Astrocyte of the cerebellum (primary cell): ENCODE results near the gene AMN.

Experiments used
- DNase-seq: peaks from one replicate; pipeline ENCODE4 v3.0.0-alpha.2; 2011; ENCODE audit warnings: low read depth
- H3K4me3 ChIP-seq: 2 replicates; pipeline ENCODE4 v1.5.1; 2011; ENCODE audit warnings: mild to moderate bottlenecking, low read depth, low read length, moderate library complexity
- CTCF ChIP-seq: IDR thresholded peaks from 2 replicates; pipeline ENCODE4 v1.5.1; 2012; ENCODE audit warnings: low read length, low read depth, moderate library complexity, mild to moderate bottlenecking; ENCODE audit errors: missing control alignments
- in situ Hi-C: cut with HindIII; loops from 2 replicates; pipeline ENCODE4 v1.10.0; 2017; ENCODE audit warnings: low sequenced_read_pairs

The AMN gene

GRCh38 chr14:102948698-102949061, 26.2 kb downstream of the AMN start:
- no peak for TF ChIP-seq CTCF
- DNase-seq: no peak
- in situ Hi-C loops: no loop called here
- no peak overlapping the region for H3K4me3 ChIP-seq

GRCh38 chr14:102949062-102949800, 26.8 kb downstream of the AMN start:
- no peak for DNase-seq
- H3K4me3 ChIP-seq: no peak overlapping the region
- no peak for TF ChIP-seq CTCF
- in situ Hi-C loops: no loop called here

GRCh38 chr14:102949801-102950451, 27.5 kb downstream of the AMN start:
- DNase-seq: peak; percentile 20
- no peak for TF ChIP-seq CTCF
- in situ Hi-C loops: no loop called here
- no peak overlapping the region for H3K4me3 ChIP-seq

GRCh38 chr14:102951034-102951433, 28.6 kb downstream of the AMN start:
- DNase-seq: no peak
- in situ Hi-C loops: no loop called here
- TF ChIP-seq CTCF: no peak
- no peak overlapping the region for H3K4me3 ChIP-seq

- in situ Hi-C loops: no loop called here
- no peak overlapping the region for H3K4me3 ChIP-seq
- TF ChIP-seq CTCF: no peak
- peak; percentile 76 for DNase-seq
Observed at GRCh38 chr14:102951799-102952198, 29.3 kb downstream of the AMN start.

- TF ChIP-seq CTCF: no peak
- in situ Hi-C loops: no loop called here
- no peak for DNase-seq
- no peak overlapping the region for H3K4me3 ChIP-seq
Observed at GRCh38 chr14:102952276-102952675, 29.8 kb downstream of the AMN start.
